K562 (cell line): ENCODE data around the gene ACOT7. TPM values are rescaled to one million over a fixed set of nuclear protein-coding genes. Genes with fewer than 3 reads are reported as not detected.

Experiments
- ATF6 ChIP-seq: sonication (generic); formaldehyde crosslinking; IDR thresholded peaks from 2 replicates; pipeline ENCODE4 v1.4.0; 2020; ENCODE audit warnings: mild to moderate bottlenecking, missing genetic modification reagents
- CTCFL ChIP-seq: IDR thresholded peaks from 2 replicates; pipeline ENCODE4 v1.6.1; 2011; ENCODE audit warnings: borderline replicate concordance, low read depth, mild to moderate bottlenecking, moderate library complexity, low read length; ENCODE audit not compliant: insufficient read depth, poor library complexity, severe bottlenecking
- HDGF ChIP-seq: fragments of 450-650 bp; IDR thresholded peaks from 2 replicates; pipeline ENCODE4 v1.6.1; 2016
- KHSRP ChIP-seq: fragments of 450-650 bp; IDR thresholded peaks from 2 replicates; pipeline ENCODE4 v1.6.1; 2017
- MTA1 ChIP-seq: fragments of 450-650 bp; IDR thresholded peaks from 2 replicates; pipeline ENCODE4 v1.6.1; 2017; ENCODE audit warnings: borderline replicate concordance
- MTF1 ChIP-seq: fragments of 250-450 bp; sonication (Bioruptor Pico); IDR thresholded peaks from 2 replicates; pipeline ENCODE4 v1.9.0; 2021; ENCODE audit warnings: moderate library complexity, mild to moderate bottlenecking, inconsistent platforms, borderline replicate concordance
- MYC ChIP-seq, 2 experiments: fragments of 250-450 bp in 1 of 2; sonication (Bioruptor Pico) in 1 of 2; IDR thresholded peaks; 2 replicates each; pipeline versions ENCODE4 v1.5.1 to v1.6.1; 2012 to 2021; ENCODE audit warnings: low read depth in 2 of 2, borderline replicate concordance in 1 of 2, improper control_type of control experiment in 1 of 2, low read length in 1 of 2, mild to moderate bottlenecking in 1 of 2, moderate library complexity in 1 of 2
- REST ChIP-seq, 2 experiments: fragments of 450-650 bp; formaldehyde crosslinking in 1 of 2; IDR thresholded peaks; 2 replicates each; pipeline versions ENCODE4 v1.4.0 to v1.6.1; 2014 to 2020; ENCODE audit warnings: mild to moderate bottlenecking in 2 of 2, borderline replicate concordance in 1 of 2, low read depth in 1 of 2
- TARDBP ChIP-seq: fragments of 450-650 bp; IDR thresholded peaks from 2 replicates; pipeline ENCODE4 v1.6.1; 2016
- ZBTB7A ChIP-seq: IDR thresholded peaks from 2 replicates; pipeline ENCODE4 v1.6.1; 2011; ENCODE audit warnings: low read depth, mild to moderate bottlenecking, low read length, moderate library complexity, borderline replicate concordance; ENCODE audit not compliant: control insufficient read depth
- ZNF395 ChIP-seq: fragments of 200-800 bp; sonication (Bioruptor generic); IDR thresholded peaks from 2 replicates; pipeline ENCODE4 v1.6.1; 2017; ENCODE audit warnings: missing genetic modification characterization, missing compliant biosample characterization
- ZNF707 ChIP-seq: fragments of 250-450 bp; sonication (Bioruptor Pico); conservative IDR thresholded peaks from 2 replicates; pipeline ENCODE4 v1.8.0; 2022; ENCODE audit warnings: inconsistent platforms, mild to moderate bottlenecking, moderate library complexity
- polyA plus RNA-seq, 8 experiments: library from polyadenylated mRNA; depleted of rRNA in 4 of 8; stranded (reverse) in 5 of 8; unstranded in 3 of 8; fragments of >200 nt; fragmentation: Nextera tagmentation in 2 of 8; fragmentation: Illumina TruSeq in 1 of 8; extraction: Ambion mirVana in 2 of 8; extraction: Trizol in 1 of 8; gene quantifications; 2 replicates each; pipeline versions ENCODE4 v1.2.1 to v1.2.3, GENCODE V29; 2011 to 2014; ENCODE audit warnings: inconsistent platforms in 1 of 8, missing spikeins in 1 of 8
- total RNA-seq, 7 experiments: library from RNA; depleted of rRNA in 6 of 7; stranded (reverse); fragments of >200 nt in 6 of 7; fragmentation: Illumina TruSeq in 2 of 7; extraction: Trizol in 2 of 7; gene quantifications; 2 replicates each; pipeline versions ENCODE4 v1.2.1 to v1.2.3, GENCODE V29; 2011 to 2021; ENCODE audit warnings: low replicate concordance in 1 of 7

The ACOT7 gene
- total and polyA plus RNA-seq, 9 of the 15 experiments (the other 6 are each of a cell fraction or from before 2014, with no cell fraction given), result 7.0 to 92.6 (median 37.2) TPM

- no peak for TF ChIP-seq REST (IDR thresholded peaks at IDR 0.05; ENCODE audit: borderline replicate concordance)
- no peak for TF ChIP-seq REST (CRISPR knock-in tag; IDR thresholded peaks at IDR 0.05; ENCODE audit: low read depth)
- TF ChIP-seq HDGF, result no peak
- TF ChIP-seq TARDBP, result no peak
- TF ChIP-seq MTF1 (CRISPR knock-in tag), result no peak
- no peak for TF ChIP-seq MTA1
- no peak for TF ChIP-seq ZNF707 (CRISPR knock-in tag)
- peak; percentile 1; the same call in 1 of the 2 replicates for TF ChIP-seq ZBTB7A
- TF ChIP-seq MYC (IDR thresholded peaks at IDR 0.05; ENCODE audit: low read depth, low read length), result no peak; the same call in 1 of the 2 replicates
- no peak for TF ChIP-seq MYC (CRISPR knock-in tag; IDR thresholded peaks at IDR 0.05; ENCODE audit: borderline replicate concordance, low read depth)
- TF ChIP-seq ZNF395, result no peak
- TF ChIP-seq CTCFL, result no peak
- TF ChIP-seq ATF6, result 0 out of 2 replicates have a peak, but pooled peaks have one; percentile 43
- TF ChIP-seq KHSRP, result no peak
These were observed 158.3 kb downstream of the ACOT7 start (continued) for GRCh38 chr1:6235296-6235677.
